Measurements from ENCODE around the gene PCA3.

Gene PCA3

GRCh38 chr9:76764138-76764537 lies at the start of gene PCA3:
Gene PCA3, plus strand, starts transcription at chr9:76764438.
- no peak for DNase-seq (ENCODE audit: low spot score)
- TF ChIP-seq, protein P1, sequence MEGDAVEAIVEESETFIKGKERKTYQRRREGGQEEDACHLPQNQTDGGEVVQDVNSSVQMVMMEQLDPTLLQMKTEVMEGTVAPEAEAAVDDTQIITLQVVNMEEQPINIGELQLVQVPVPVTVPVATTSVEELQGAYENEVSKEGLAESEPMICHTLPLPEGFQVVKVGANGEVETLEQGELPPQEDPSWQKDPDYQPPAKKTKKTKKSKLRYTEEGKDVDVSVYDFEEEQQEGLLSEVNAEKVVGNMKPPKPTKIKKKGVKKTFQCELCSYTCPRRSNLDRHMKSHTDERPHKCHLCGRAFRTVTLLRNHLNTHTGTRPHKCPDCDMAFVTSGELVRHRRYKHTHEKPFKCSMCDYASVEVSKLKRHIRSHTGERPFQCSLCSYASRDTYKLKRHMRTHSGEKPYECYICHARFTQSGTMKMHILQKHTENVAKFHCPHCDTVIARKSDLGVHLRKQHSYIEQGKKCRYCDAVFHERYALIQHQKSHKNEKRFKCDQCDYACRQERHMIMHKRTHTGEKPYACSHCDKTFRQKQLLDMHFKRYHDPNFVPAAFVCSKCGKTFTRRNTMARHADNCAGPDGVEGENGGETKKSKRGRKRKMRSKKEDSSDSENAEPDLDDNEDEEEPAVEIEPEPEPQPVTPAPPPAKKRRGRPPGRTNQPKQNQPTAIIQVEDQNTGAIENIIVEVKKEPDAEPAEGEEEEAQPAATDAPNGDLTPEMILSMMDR (conservative IDR thresholded peaks at IDR 0.05; ENCODE audit: low read depth) = no peak
- ChIA-PET POLR2A (ENCODE audit: low non-redundant PET) (no interaction called here), CTCF (no interaction called here)
- H3K27ac ChIP-seq = no peak within 1 kb of the TSS

GRCh38 chr9:76716085-76716672 lies 48.1 kb upstream of the PCA3 start:
- CTCF ChIA-PET = interaction anchor here (0.7 kb wide), 1 partner anchor 1139 kb away, joined by 4 read pairs; no protein-coding TSS in a partner anchor
- TF ChIP-seq, protein P1 (conservative IDR thresholded peaks at IDR 0.05; ENCODE audit: low read depth) = no peak
- POLR2A ChIA-PET (ENCODE audit: low non-redundant PET) = no interaction called here
- no peak overlapping the region for H3K27ac ChIP-seq
- DNase-seq (ENCODE audit: low spot score) = no peak

DNA sequence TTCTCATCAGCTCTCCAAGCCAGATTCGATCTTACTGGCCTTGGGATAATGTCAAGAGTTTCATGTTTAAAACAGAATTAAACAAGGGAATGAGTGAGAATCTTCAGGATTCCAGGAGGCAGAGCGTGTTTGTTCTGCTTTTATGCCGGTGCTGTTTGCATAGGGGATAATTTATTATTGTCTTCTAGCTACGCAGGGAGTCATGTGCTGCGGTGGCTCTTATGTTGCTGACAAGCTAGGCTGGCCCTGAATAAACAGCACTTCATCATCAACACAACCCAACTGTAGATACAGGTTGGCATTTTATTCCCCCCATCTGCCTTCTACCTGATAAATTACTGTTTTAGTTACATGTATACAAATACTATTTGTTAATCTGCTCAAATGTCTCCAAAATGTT lies 47.1 kb upstream of the PCA3 start:
- ChIA-PET CTCF (no interaction called here), POLR2A (ENCODE audit: low non-redundant PET) (no interaction called here)
- no peak overlapping the region for H3K27ac ChIP-seq
- no peak for DNase-seq (ENCODE audit: low spot score)
- TF ChIP-seq, protein P1 (conservative IDR thresholded peaks at IDR 0.05; ENCODE audit: low read depth) = no peak

DNA sequence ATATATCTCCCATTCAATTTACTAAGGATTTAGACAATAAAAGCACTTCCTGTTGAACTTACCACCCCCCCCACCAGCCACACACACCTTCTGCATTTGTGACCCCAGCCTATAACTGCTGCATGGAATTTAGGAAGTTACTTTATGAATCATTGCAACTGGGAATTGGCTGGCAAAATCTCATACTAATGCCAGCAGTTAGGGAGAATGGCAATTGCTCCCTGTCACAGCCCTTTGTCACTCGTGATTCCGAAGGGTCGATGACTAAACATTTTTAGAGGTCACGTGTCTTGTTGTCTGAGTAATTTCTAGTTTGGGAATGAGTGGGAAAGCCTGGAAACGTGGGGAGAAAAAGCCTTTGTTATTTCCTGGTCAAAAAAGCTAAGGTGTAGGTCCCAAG lies 46.6 kb upstream of the PCA3 start:
- DNase-seq (ENCODE audit: low spot score) = no peak
- TF ChIP-seq, protein P1 (conservative IDR thresholded peaks at IDR 0.05; ENCODE audit: low read depth) = no peak
- CTCF ChIA-PET = no interaction called here
- H3K27ac ChIP-seq = no peak overlapping the region
- POLR2A ChIA-PET (ENCODE audit: low non-redundant PET) = no interaction called here

GRCh38 chr9:76718166-76718565 lies 46.1 kb upstream of the PCA3 start:
- ChIA-PET CTCF (no interaction called here), POLR2A (ENCODE audit: low non-redundant PET) (no interaction called here)
- H3K27ac ChIP-seq = no peak overlapping the region
- TF ChIP-seq, protein P1 (conservative IDR thresholded peaks at IDR 0.05; ENCODE audit: low read depth) = no peak
- no peak for DNase-seq (ENCODE audit: low spot score)

- ChIA-PET CTCF (interaction anchor here (0.6 kb wide), 1 partner anchor 277 kb away, joined by 3 read pairs; no protein-coding TSS in a partner anchor), POLR2A (ENCODE audit: low non-redundant PET) (no interaction called here)
- TF ChIP-seq, protein P1 (conservative IDR thresholded peaks at IDR 0.05; ENCODE audit: low read depth) = no peak
- H3K27ac ChIP-seq = no peak overlapping the region
- no peak for DNase-seq (ENCODE audit: low spot score)
Observed at GRCh38 chr9:76720245-76720644, 44.0 kb upstream of the PCA3 start.

All from RWPE1 (cell line).